HG02610 (cell line): ENCODE data around the gene ST3GAL4.

Experiments
- ATAC-seq: cut with Tn5 transposase; IDR thresholded peaks from one replicate; pipeline ENCODE4 v1.9.1; 2021; ENCODE audit warnings: mild to moderate bottlenecking, moderate library complexity; ENCODE audit not compliant: unreplicated experiment

ST3GAL4 gene

GRCh38 chr11:126403658-126404057 lies 48.2 kb downstream of the ST3GAL4 start:
- ATAC-seq: peak; percentile 84

- no peak for ATAC-seq
Measured at GRCh38 chr11:126404367-126404766, 48.9 kb downstream of the ST3GAL4 start.

- no peak for ATAC-seq
Measured at GRCh38 chr11:126405374-126405773, 49.9 kb downstream of the ST3GAL4 start.

DNA sequence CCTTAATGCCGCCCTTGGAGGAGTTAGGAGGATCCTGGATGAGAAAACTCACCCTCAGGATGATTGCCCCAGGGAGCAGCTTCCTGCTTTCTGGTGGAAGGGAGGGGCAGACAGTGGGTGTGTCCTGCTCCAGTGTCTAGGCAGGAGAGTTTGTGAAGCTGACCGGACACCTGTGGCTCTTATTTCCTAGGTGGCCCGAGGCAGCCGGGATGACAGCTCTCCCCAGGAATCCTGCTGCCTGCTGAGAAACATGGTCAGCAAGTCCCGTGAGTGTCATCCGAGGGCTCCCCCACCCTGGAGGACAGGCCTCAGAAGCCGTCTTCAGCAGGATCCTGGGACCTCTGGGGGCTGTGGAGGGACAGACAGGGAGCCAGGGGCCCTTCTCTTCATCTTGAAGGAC lies 50.4 kb downstream of the ST3GAL4 start:
- ATAC-seq: no peak

- no peak for ATAC-seq
Measured at GRCh38 chr11:126406368-126406767, 50.9 kb downstream of the ST3GAL4 start.

- no peak for ATAC-seq
Measured at GRCh38 chr11:126407101-126407521, 51.6 kb downstream of the ST3GAL4 start.

- no peak for ATAC-seq
Measured at GRCh38 chr11:126407682-126408288, 52.3 kb downstream of the ST3GAL4 start.

DNA sequence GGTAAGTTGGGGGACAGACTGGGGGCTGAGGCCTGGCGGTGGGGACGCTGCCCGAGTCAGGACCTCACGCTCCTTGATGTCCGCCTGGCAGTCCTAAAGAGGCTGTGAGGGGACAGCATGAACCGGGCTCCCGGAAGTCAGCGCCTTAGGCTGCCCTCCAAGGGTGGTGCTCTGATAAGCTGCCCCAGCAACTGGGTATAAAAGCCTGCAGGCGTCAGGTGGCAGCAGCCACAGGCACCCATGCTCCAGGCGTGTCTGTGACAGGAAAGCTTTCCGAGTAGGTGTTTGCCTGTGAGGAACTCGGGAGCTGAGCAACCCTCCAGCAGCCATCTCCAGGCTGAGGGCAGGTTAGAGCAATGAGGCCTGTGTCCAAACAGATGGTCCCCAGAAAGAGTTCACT lies 53.0 kb downstream of the ST3GAL4 start:
- no peak for ATAC-seq

- no peak for ATAC-seq
Measured at GRCh38 chr11:126408901-126409619, 53.6 kb downstream of the ST3GAL4 start.

DNA sequence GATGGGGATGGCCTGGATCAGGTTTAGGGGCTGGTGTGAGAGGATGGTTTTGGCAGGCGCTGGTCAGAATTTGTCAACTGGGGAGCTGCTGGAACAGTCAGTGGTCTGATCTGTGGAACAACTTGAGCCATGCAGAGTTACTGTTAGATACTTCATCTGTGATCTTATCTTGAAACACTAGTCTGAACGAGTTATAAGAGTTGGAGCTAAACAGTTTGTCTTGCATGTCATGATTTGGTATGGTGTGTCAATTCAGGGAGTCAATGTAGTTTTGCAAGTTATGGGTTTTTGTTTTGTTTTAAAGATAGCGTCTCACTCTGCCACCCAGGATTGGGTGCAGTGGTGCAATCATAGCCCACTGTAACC lies 54.1 kb downstream of the ST3GAL4 start:
- no peak for ATAC-seq

DNA sequence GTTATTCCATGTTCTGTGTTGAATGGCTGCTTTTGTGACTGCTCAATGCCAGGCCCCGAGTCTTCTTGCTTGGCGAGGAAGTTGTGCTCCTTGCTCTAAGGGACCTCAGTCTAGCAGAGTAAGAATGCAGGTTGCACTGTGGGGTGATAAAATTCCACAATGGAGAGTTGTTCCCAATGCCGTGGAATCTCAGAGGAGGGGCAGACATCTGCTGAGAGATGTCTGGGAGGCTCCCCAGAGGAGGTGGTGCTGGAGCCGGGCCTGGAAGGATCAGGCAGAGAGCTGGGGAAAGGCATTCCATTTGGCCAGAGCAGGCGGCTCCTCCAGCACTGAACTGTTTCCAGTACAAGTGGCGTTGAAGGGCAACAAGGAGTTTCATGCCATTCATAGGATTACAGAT lies 55.2 kb downstream of the ST3GAL4 start:
- ATAC-seq: no peak

DNA sequence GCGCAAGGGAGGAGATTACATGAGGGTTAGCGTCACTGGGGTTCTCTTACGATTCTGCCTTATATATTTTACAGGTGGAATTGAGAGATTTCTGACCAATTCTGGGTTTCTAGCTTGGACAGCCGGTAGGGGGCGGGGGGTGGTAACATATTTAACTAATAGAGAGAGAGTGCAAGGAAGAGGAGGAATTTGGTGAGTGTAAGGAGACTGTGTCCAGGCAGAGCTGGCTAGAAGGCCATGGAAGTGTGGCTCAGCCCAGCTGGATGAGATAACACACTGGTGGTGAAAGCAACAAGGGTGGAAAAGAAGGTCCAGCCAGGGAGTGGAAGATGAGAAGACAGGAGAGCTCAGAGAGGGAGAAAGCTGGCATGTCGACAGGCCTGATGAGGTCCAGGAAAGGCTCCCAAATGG lies 56.5 kb downstream of the ST3GAL4 start:
- ATAC-seq: no peak

- ATAC-seq: no peak
Measured at GRCh38 chr11:126413426-126413825, 57.9 kb downstream of the ST3GAL4 start.

DNA sequence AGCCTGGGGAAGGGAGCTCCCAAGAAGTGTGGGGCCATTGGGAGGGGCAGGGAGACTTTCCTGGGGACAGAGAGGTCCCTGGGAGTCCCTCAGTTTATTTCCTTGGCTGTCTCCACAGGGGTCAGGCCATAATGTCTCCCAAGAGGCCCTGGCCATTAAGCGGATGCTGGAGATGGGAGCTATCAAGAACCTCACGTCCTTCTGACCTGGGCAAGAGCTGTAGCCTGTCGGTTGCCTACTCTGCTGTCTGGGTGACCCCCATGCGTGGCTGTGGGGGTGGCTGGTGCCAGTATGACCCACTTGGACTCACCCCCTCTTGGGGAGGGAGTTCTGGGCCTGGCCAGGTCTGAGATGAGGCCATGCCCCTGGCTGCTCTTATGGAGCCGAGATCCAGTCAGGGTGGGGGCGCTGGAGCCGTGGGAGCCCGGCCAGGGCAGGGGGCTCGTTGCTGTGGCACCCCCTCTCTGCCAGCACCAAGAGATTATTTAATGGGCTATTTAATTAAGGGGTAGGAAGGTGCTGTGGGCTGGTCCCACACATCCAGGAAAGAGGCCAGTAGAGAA lies 58.4 kb downstream of the ST3GAL4 start:
- no peak for ATAC-seq

DNA sequence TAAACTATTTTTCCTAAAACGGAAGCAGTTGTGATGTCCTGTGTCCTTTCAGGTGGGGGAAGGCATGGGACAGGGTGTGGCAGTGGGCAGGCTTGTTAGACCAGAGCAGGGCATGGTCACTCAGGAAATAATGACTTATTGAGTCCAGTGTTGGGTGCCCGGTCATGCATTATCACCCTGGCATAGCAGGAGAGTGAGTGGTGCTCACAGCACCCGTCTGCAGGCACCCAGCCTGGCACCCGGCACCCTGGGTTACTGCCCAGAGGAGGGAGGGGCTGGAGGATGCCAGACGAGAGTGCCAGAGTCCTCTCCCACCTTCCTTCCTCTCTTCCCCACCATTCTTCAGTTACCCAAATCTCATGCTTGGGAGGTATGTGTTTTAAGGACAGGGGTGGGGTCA lies 59.1 kb downstream of the ST3GAL4 start:
- ATAC-seq: no peak

DNA sequence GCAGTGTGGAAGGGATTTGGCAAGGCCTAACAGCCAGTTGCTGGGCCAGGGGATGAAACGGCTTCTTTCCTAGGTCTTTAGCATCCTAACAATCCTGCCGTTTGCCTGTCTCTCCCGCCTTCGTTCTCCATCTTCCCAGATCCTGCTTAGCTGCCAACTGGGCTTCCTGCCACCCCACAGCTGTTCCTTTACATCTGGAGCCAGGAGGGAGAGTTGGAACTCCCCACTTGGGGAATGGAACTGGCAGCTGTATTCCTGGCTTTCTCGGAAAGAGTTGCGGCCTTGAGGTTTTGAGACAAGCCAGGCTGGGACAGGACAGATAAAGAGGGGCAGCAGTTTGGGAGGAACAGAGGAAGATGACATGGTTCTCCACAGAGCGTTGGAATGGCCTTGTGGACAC lies 59.6 kb downstream of the ST3GAL4 start:
- no peak for ATAC-seq

DNA sequence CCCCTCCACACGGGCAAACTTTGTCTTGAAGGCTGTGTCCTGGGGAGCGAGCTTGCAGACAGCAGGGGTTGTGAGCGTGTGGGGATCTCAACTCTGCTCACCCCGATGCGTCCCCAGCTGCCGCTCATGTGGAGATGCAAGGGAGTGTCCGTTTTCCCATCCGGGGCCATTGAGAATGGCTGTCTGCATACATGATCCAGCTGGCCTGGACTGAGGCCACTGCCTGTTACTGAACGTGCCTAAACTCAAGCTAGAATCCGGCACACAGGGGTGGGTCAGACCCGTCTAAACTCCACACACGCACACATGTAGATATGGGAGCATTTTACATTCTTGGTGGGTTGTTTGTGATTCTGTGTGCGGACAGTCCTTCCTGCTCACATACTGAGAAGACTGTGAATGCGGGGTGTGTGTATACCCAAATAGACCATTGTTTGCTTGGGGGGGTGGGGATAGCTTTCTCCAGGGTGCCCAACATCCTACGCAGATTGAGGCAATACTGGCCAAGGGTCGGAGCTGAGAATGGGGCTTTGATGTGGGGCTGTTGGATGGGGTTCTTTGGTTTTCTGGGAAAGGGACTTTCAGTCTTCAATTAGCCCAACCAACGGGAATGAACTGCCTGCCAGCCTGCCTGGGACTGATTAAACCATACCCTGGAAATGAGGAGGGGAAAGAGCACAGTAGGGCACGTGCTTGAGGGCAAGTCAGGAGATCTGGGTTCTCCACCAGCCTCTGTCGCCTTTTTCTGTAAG lies 60.4 kb downstream of the ST3GAL4 start:
- no peak for ATAC-seq

GRCh38 chr11:126416542-126417090 lies 61.1 kb downstream of the ST3GAL4 start:
- peak; percentile 89 for ATAC-seq

DNA sequence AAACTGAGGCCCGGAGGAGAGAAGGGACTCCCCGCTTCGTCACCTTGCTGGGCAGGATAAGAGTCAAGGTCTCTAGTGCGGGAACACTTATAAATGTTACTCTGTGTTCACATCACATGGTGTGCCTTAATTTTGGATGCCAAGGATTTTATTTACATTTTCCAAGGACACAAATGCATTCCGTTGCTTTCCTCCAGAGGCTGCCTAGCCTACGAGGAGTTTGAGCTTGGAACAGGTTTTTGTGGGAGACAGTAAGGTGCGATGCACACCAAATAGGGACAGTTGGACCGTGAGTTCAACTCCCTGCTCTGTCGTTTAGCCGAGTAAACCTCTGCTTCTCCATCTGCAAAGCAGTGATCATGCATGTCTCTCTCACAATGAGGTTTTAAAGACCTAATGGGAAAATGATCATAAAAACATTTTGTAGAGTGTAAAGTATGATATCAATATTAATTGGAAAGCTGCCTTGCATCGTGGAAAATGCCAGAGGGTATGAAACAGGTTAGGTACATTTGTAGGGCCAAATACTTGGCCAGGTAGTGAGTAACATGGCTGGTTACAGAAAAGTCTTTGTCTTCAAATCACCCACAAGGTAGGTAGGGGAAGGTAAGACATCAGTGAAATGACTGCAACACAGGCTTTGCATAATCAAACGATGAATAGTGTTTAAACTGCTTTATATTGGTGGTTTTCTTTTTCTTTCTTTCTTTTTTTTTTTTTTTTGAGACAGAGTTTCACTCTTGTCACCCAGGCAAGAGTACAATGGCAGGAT lies 61.8 kb downstream of the ST3GAL4 start:
- ATAC-seq: no peak

DNA sequence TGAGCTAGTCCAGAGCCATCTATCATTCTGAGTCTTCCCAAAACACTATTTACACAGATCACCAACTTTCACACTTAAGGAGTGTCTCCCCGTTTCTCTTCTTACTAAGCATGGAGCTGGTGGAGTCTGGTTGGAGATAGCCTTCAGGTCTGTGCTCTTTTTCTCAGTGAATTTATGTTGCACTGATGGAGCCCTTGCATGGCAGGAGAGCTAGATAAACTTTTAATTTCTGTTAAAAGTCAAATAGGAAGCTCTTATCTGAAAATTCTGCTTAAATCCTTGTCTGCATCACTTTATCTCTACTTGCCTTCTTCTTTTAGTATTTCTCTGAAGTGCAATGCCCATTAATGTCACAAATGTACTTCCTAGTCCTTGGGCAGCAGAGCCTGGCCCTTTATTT lies 63.4 kb downstream of the ST3GAL4 start:
- no peak for ATAC-seq
